ENCODE measurements around the gene FBXL20. TPM values are rescaled to one million over a fixed set of nuclear protein-coding genes. Genes with fewer than 3 reads are reported as not detected.

The FBXL20 gene
- total RNA-seq, 1 experiment from 2014 or later: 17.2 TPM

DNA sequence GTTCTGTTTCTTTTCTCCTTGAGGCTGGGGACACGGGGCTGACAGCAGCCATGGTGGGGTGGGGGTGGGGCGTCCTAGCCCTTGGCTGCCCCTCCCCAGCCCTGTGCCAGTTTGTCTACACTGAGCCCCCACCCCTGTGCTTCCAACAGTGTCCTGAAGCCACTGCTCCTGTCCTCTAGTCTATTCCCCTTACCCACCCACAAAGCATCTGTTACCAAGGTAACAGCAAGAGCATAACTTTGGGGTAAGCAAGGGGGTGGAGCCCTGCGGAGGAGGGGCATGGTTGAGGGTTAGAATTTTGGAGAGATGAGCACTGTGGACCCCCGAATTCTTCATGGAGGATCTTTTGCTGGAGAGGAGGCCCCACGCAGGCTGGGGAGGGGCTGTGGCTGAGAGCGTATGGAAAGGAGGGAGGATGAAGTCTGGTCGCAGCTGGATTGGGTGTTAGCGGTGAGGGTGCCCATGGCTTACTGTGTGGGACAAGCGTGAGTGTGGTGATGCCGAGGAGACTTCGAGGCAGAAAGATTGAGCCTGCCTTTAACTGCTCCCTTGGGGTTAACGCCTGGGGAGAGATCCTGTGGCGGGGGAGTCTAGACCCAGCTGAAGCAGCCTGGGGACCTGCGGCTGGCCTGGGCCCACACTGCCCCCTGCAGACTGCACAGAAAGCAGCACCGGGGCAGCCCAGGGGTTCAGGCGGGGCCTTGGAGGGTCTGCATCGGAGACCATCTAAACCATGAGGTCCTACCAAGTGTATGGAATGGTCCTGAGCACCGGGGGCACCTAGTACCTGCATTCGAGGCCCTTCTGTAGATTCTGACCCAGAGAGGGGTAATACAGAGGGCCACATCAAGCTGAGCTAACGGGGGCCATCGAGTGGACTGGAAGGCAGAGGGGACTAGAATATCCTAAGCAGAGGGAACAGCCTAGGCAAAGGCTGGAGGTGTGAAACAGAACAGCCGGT, 169.6 kb downstream of the FBXL20 start:
- DNase-seq (ENCODE audit: low read depth, low spot score) (no peak), ATAC-seq (peak; percentile 72)
- intact Hi-C loops (cut with micrococcal nuclease): no loop called here
- ChIA-PET CTCF (interaction anchor here (0.8 to 3.1 kb wide), 10 partner anchors 9 to 749 kb away, joined by 3 to 40 read pairs (median 7); partner anchors contain the start of genes PSMD3 and RPL19), RAD21 (ENCODE audit: low non-redundant PET in 1 of 2, low total read pairs in 2 of 2, uncharacterized antibody in 2 of 2, unreplicated experiment in 2 of 2) (interaction anchor here (1.3 to 2.1 kb wide), 3 partner anchors 13 to 25 kb away, joined by 3 to 8 read pairs (median 5); no protein-coding TSS in a partner anchor), POLR2A (interaction anchor here (1.6 to 1.8 kb wide), 2 partner anchors 26 to 32 kb away, joined by 5 to 8 read pairs; partner anchors contain the start of gene RPL19)
- Histone ChIP-seq H3K27me3 (ENCODE audit: insufficient read depth, low read length) (no peaks in the 10 kb centered on the region), H3K4me2 (ENCODE audit: low read length) (peak overlapping the region; percentile 57), H3K9me2 (ENCODE audit: insufficient read depth) (no peaks in the 10 kb centered on the region), H3K4me1 (ENCODE audit: control insufficient read depth in 1 of 2, insufficient read depth in 2 of 2, low read length in 2 of 2) (peaks cover 0 to 32% of the 10 kb centered on the region in 2 experiments; a peak in 3 of 4 replicates), H3K9ac (ENCODE audit: low read length) (no peak overlapping the region), H2AFZ (ENCODE audit: low read depth, low read length, poor library complexity, severe bottlenecking) (peak overlapping the region; percentile 97), H3K9me3 (ENCODE audit: control insufficient read depth in 1 of 2, insufficient read depth in 1 of 2, low read depth in 1 of 2, low read length in 2 of 2) (no peaks in the 10 kb centered on the region), H3K36me3 (ENCODE audit: control insufficient read depth in 1 of 2, insufficient read depth in 2 of 2, low read length in 2 of 2) (no peaks in the 10 kb centered on the region), H3K27ac (ENCODE audit: low read depth, low read length) (no peak overlapping the region), H4K20me1 (ENCODE audit: insufficient read depth) (no peaks in the 10 kb centered on the region), H3K4me3 (replicated peaks in 1 of 2; ENCODE audit: low read depth in 1 of 2, low read length in 2 of 2) (no peak overlapping the region), H3K79me2 (ENCODE audit: insufficient read depth, low read length) (no peaks in the 10 kb centered on the region)
- BruUV-seq (replicated peaks): no TSS peak
- TF ChIP-seq RAD21 (IDR thresholded peaks at IDR 0.05; ENCODE audit: low read depth) (peak; percentile 82), REST (IDR thresholded peaks at IDR 0.05; ENCODE audit: low read depth) (no peak), EGR1 (IDR thresholded peaks at IDR 0.05; ENCODE audit: low read depth) (no peak)
- TF ChIP-seq, protein P1, sequence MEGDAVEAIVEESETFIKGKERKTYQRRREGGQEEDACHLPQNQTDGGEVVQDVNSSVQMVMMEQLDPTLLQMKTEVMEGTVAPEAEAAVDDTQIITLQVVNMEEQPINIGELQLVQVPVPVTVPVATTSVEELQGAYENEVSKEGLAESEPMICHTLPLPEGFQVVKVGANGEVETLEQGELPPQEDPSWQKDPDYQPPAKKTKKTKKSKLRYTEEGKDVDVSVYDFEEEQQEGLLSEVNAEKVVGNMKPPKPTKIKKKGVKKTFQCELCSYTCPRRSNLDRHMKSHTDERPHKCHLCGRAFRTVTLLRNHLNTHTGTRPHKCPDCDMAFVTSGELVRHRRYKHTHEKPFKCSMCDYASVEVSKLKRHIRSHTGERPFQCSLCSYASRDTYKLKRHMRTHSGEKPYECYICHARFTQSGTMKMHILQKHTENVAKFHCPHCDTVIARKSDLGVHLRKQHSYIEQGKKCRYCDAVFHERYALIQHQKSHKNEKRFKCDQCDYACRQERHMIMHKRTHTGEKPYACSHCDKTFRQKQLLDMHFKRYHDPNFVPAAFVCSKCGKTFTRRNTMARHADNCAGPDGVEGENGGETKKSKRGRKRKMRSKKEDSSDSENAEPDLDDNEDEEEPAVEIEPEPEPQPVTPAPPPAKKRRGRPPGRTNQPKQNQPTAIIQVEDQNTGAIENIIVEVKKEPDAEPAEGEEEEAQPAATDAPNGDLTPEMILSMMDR (IDR thresholded peaks at IDR 0.05 in 2 of 3, conservative IDR thresholded peaks at IDR 0.05 in 1 of 3; ENCODE audit: borderline replicate concordance in 1 of 3, insufficient read depth in 1 of 3, low read depth in 2 of 3, low read length in 2 of 3): peak; percentile 65 to 85 (median 82)

Data from HCT116 (cell line).